IMR-90 (cell line): Measurements from ENCODE around the gene RAB3C. TPM values are rescaled to one million over a fixed set of nuclear protein-coding genes. Genes with fewer than 3 reads are reported as not detected.

ENCODE experiments used
- ATAC-seq: fragments of 200-7000 bp; cut with Tn5 transposase; 2 replicates; pipeline ENCODE4 v1.9.1; 2020; ENCODE audit warnings: low read depth, mild to moderate bottlenecking, moderate library complexity
- BruUV-seq: library from RNA; stranded (reverse); fragments of 400-500 nt; replicated peaks from 2 replicates; lab custom pipeline; 2021; lab: Mats Ljungman, UMichigan
- CTCF ChIA-PET: fragments of 300-600 bp; formaldehyde crosslinking; extraction: SDS; loops from one replicate; lab custom pipeline; 2021; ENCODE audit warnings: antibody characterized with exemption; lab: Yijun Ruan, JAX
- POLR2A ChIA-PET: fragments of 300-600 bp; sonication (Branson Sonifier 250); formaldehyde crosslinking; loops from one replicate; lab custom pipeline; 2022; ENCODE audit warnings: antibody characterized with exemption; ENCODE audit not compliant: unreplicated experiment; lab: Charles Lee
- DNase-seq: peaks from one replicate; pipeline ENCODE4 v3.0.0; 2013
- H2AFZ ChIP-seq: replicated peaks from 2 replicates; pipeline ENCODE3; 2013; ENCODE audit warnings: low read length, mild to moderate bottlenecking; ENCODE audit not compliant: poor library complexity
- H2AK5ac ChIP-seq: 2 replicates; pipeline ENCODE4 v1.6.1; 2013; ENCODE audit warnings: low read depth, low read length, inconsistent platforms
- H2AK9ac ChIP-seq: replicated peaks from 2 replicates; pipeline ENCODE3; 2013; ENCODE audit warnings: mild to moderate bottlenecking, low read depth, low read length, moderate library complexity; ENCODE audit not compliant: poor library complexity
- H2BK120ac ChIP-seq: 2 replicates; pipeline ENCODE4 v1.6.1; 2013; ENCODE audit warnings: low read depth, low read length, inconsistent platforms
- H2BK15ac ChIP-seq: 3 replicates; pipeline ENCODE4 v1.6.1; 2013; ENCODE audit warnings: low read depth, low read length, inconsistent platforms
- H2BK20ac ChIP-seq: 2 replicates; pipeline ENCODE4 v1.6.1; 2013; ENCODE audit warnings: low read depth, mild to moderate bottlenecking, inconsistent platforms, low read length, moderate library complexity
- H2BK5ac ChIP-seq: 2 replicates; pipeline ENCODE4 v1.6.1; 2013; ENCODE audit warnings: mild to moderate bottlenecking, low read depth, low read length, inconsistent platforms; ENCODE audit not compliant: poor library complexity, severe bottlenecking
- H3K14ac ChIP-seq: replicated peaks from 2 replicates; pipeline ENCODE4 v1.6.1; 2013; ENCODE audit warnings: low read depth, low read length, inconsistent platforms
- H3K18ac ChIP-seq: 2 replicates; pipeline ENCODE4 v1.6.1; 2013; ENCODE audit warnings: low read depth, low read length, control low read depth
- H3K23ac ChIP-seq: 2 replicates; pipeline ENCODE4 v1.6.1; 2013; ENCODE audit warnings: low read depth, low read length, inconsistent platforms
- H3K27ac ChIP-seq: 2 replicates; pipeline ENCODE4 v1.5.1; 2013; ENCODE audit warnings: mild to moderate bottlenecking, control low read depth, low read length; ENCODE audit not compliant: insufficient read depth
- H3K27me3 ChIP-seq: 2 replicates; pipeline ENCODE4 v1.6.1; 2013; ENCODE audit warnings: low read length; ENCODE audit not compliant: control insufficient read depth, insufficient read depth
- H3K36me3 ChIP-seq: 2 replicates; pipeline ENCODE4 v1.6.1; 2013; ENCODE audit warnings: low read length, mixed read lengths; ENCODE audit not compliant: control insufficient read depth, insufficient read depth
- H3K4ac ChIP-seq: 2 replicates; pipeline ENCODE4 v1.6.1; 2013; ENCODE audit warnings: low read depth, low read length, inconsistent platforms
- H3K4me1 ChIP-seq: 2 replicates; pipeline ENCODE4 v1.6.1; 2013; ENCODE audit warnings: low read length, mixed read lengths; ENCODE audit not compliant: control insufficient read depth, insufficient read depth
- H3K4me2 ChIP-seq: 2 replicates; pipeline ENCODE4 v1.6.1; 2013; ENCODE audit warnings: low read depth, mild to moderate bottlenecking, control low read depth, low read length, moderate library complexity
- H3K4me3 ChIP-seq: 2 replicates; pipeline ENCODE4 v1.5.1; 2013; ENCODE audit warnings: low read depth, mild to moderate bottlenecking, control low read depth, low read length, moderate library complexity; ENCODE audit not compliant: insufficient read depth
- H3K56ac ChIP-seq: 2 replicates; pipeline ENCODE4 v1.6.1; 2013; ENCODE audit warnings: low read length, inconsistent platforms; ENCODE audit not compliant: insufficient read depth; ENCODE audit errors: extremely low read depth
- H3K79me1 ChIP-seq, 2 experiments: 2 replicates each; pipeline ENCODE4 v1.6.1; 2013; ENCODE audit warnings: low read length in 2 of 2, inconsistent platforms in 1 of 2, low read depth in 1 of 2
- H3K9ac ChIP-seq: 2 replicates; pipeline ENCODE4 v1.6.1; 2013; ENCODE audit warnings: low read depth, low read length, control low read depth
- H3K9me1 ChIP-seq: 2 replicates; pipeline ENCODE4 v1.6.1; 2013; ENCODE audit warnings: low read length, inconsistent platforms; ENCODE audit not compliant: insufficient read depth
- H3K9me3 ChIP-seq: 2 replicates; pipeline ENCODE4 v1.6.1; 2013; ENCODE audit warnings: low read length; ENCODE audit not compliant: control insufficient read depth, insufficient read depth
- H4K20me1 ChIP-seq: 2 replicates; pipeline ENCODE4 v1.6.1; 2013; ENCODE audit warnings: low read length, inconsistent platforms; ENCODE audit not compliant: insufficient read depth
- H4K5ac ChIP-seq: 2 replicates; pipeline ENCODE4 v1.6.1; 2013; ENCODE audit warnings: mild to moderate bottlenecking, low read depth, low read length, control low read depth
- H4K8ac ChIP-seq, 2 experiments: 2 replicates each; pipeline ENCODE4 v1.6.1; 2013; ENCODE audit warnings: low read depth in 2 of 2, low read length in 2 of 2, control low read depth in 1 of 2, inconsistent platforms in 1 of 2
- H4K91ac ChIP-seq: 2 replicates; pipeline ENCODE4 v1.6.1; 2013; ENCODE audit warnings: low read depth, low read length, inconsistent platforms; ENCODE audit not compliant: insufficient read depth
- BHLHE40 ChIP-seq: fragments of 150-350 bp; IDR thresholded peaks from 2 replicates; pipeline ENCODE4 v1.6.1; 2016; ENCODE audit warnings: mild to moderate bottlenecking, low read depth, low read length
- FOS ChIP-seq: fragments of 150-350 bp; IDR thresholded peaks from 2 replicates; pipeline ENCODE4 v1.6.1; 2016; ENCODE audit warnings: low read depth, low read length
- MAFK ChIP-seq: IDR thresholded peaks from 2 replicates; pipeline ENCODE4 v1.6.1; 2012; ENCODE audit warnings: low read depth, low read length, improper control_type of control experiment
- MXI1 ChIP-seq: IDR thresholded peaks from 2 replicates; pipeline ENCODE4 v1.6.1; 2012; ENCODE audit warnings: low read depth, mild to moderate bottlenecking, low read length, moderate library complexity, borderline replicate concordance
- POLR2A ChIP-seq: IDR thresholded peaks from 2 replicates; pipeline ENCODE4 v1.6.1; 2012; ENCODE audit warnings: mild to moderate bottlenecking, low read depth, low read length
- RFX5 ChIP-seq: IDR thresholded peaks from 2 replicates; pipeline ENCODE4 v1.8.0; 2012; ENCODE audit warnings: low read depth, mild to moderate bottlenecking, low read length, moderate library complexity
- SMC3 ChIP-seq: fragments of 150-350 bp; IDR thresholded peaks from 2 replicates; pipeline ENCODE4 v1.6.1; 2016; ENCODE audit warnings: low read depth, mild to moderate bottlenecking, antibody characterized with exemption, low read length, moderate library complexity
- WGBS, 2 experiments: methylation state at CpG; one replicate each; pipeline versions ENCODE4 v1.1.5 to v1.1.7; 2013; ENCODE audit warnings: missing lambda C conversion rate in 2 of 2; ENCODE audit not compliant: insufficient read length in 1 of 2; ENCODE audit errors: extremely low coverage in 2 of 2; 5-methylcytosine and 5-hydroxymethylcytosine counted together
- dilution Hi-C: fragments of 300-500 bp; cut with HindIII; formaldehyde crosslinking; loops from one replicate; pipeline ENCODE4 v1.14.3; 2018; ENCODE audit warnings: low sequenced_read_pairs; ENCODE audit not compliant: unreplicated experiment
- in situ Hi-C: fragments of 300-500 bp; cut with MboI; formaldehyde crosslinking; loops from 3 replicates; pipeline ENCODE4 v1.14.3; 2019; ENCODE audit warnings: low sequenced_read_pairs, inconsistent platforms, mixed read lengths
- intact Hi-C: fragments of 100-400 bp; cut with micrococcal nuclease; formaldehyde crosslinking; loops from 2 replicates; pipeline ENCODE4 v1.10.0; 2022
- polyA plus RNA-seq, 3 experiments: library from polyadenylated mRNA; depleted of rRNA; stranded (reverse); fragments of >200 nt; gene quantifications; 2 replicates each; pipeline ENCODE4 v1.2.3, GENCODE V29; 2012; ENCODE audit warnings: low replicate concordance in 1 of 3
- total RNA-seq: library from RNA; depleted of rRNA; stranded (reverse); fragments of >200 nt; gene quantifications from 2 replicates; pipeline ENCODE4 v1.2.3, GENCODE V29; 2012
- TF ChIP-seq, protein P1 (sequence below): conservative IDR thresholded peaks from 2 replicates; pipeline ENCODE4 v1.5.1; 2012; ENCODE audit warnings: mild to moderate bottlenecking, low read depth, low read length, improper control_type of control experiment

Gene RAB3C
- total and polyA plus RNA-seq, 2 of the 4 experiments (the other 2 are of a cell fraction) = not detected

DNA sequence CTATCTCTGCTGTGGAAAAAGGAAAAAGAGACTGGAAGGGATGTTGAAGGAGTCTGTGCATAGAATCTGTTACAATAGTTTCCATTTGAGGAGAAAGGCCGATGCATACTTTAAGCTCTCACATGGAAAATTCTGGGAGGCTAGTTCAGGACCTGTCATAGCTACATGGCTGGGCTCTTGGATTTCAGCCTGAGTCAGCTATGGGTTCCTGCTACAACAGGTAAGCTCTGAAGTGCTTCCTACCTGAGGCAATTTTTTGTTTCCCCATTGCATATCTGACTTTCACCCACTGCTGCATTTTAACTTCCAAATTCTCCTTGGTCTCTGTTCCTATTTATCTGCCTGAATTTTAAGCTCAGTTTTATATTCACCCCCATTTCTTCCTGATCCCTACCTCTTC, 310.7 kb downstream of the RAB3C start:
- CTCF ChIA-PET = interaction anchor here (0.7 kb wide), 1 partner anchor 141 kb away, joined by 3 read pairs; no protein-coding TSS in a partner anchor
- 80% methylated on average over 1 of the region's 1 CpG; no CpG with 5 or more reads in 1 of the 2 experiments for WGBS, 2 experiments
- Histone ChIP-seq H2AK5ac (no peak overlapping the region), H3K23ac (no peak overlapping the region), H3K56ac (no peak overlapping the region), H4K91ac (no peak overlapping the region), H2BK5ac (no peak overlapping the region), H2BK15ac (no peak overlapping the region), H3K36me3 (no peaks in the 10 kb centered on the region), H4K8ac (no peak overlapping the region), H3K18ac (no peak overlapping the region), H3K14ac (no peak overlapping the region), H3K4me1 (peaks cover 4% of the 10 kb centered on the region; the same call in 1 of the 2 replicates), H2AK9ac (no peak overlapping the region), H3K9me1 (no peaks in the 10 kb centered on the region), H3K9ac (no peak overlapping the region), H3K9me3 (no peaks in the 10 kb centered on the region), H3K4me3 (no peak overlapping the region), H3K4me2 (no peak overlapping the region), H3K4ac (no peak overlapping the region), H2BK120ac (no peak overlapping the region), H3K79me1 (no peaks in the 10 kb centered on the region), H2AFZ (no peak overlapping the region), H3K27ac (no peak overlapping the region), H2BK20ac (no peak overlapping the region), H4K5ac (no peak overlapping the region), H4K20me1 (no peaks in the 10 kb centered on the region), H3K27me3 (peaks cover 2% of the 10 kb centered on the region)
- ATAC-seq = no peak
- in situ Hi-C loops (loop anchor here (10.0 to 25.0 kb wide), 2 partner anchors 111 to 469 kb away; no protein-coding TSS in a partner anchor), intact Hi-C loops (loop anchor here (5.0 kb wide), 2 partner anchors 294 to 474 kb away; no protein-coding TSS in a partner anchor), dilution Hi-C loops (no loop called here)
- POLR2A ChIA-PET = no interaction called here
- DNase-seq = no peak
- no peak for TF ChIP-seq RFX5
- TF ChIP-seq SMC3 = no peak
- no peak for TF ChIP-seq POLR2A
- no peak for TF ChIP-seq MXI1
- TF ChIP-seq MAFK = no peak
- no peak for TF ChIP-seq FOS
- TF ChIP-seq BHLHE40 = no peak
- TF ChIP-seq, protein P1, sequence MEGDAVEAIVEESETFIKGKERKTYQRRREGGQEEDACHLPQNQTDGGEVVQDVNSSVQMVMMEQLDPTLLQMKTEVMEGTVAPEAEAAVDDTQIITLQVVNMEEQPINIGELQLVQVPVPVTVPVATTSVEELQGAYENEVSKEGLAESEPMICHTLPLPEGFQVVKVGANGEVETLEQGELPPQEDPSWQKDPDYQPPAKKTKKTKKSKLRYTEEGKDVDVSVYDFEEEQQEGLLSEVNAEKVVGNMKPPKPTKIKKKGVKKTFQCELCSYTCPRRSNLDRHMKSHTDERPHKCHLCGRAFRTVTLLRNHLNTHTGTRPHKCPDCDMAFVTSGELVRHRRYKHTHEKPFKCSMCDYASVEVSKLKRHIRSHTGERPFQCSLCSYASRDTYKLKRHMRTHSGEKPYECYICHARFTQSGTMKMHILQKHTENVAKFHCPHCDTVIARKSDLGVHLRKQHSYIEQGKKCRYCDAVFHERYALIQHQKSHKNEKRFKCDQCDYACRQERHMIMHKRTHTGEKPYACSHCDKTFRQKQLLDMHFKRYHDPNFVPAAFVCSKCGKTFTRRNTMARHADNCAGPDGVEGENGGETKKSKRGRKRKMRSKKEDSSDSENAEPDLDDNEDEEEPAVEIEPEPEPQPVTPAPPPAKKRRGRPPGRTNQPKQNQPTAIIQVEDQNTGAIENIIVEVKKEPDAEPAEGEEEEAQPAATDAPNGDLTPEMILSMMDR = no peak
- no TSS peak for BruUV-seq
